GM12892 (cell line): ENCODE measurements around the gene TGM3.

Source experiments
- POLR2A ChIP-seq: IDR thresholded peaks from 2 replicates; pipeline ENCODE4 v1.6.1; 2011; ENCODE audit warnings: low read depth, low read length, control low read depth
- POLR2AphosphoS5 ChIP-seq: IDR thresholded peaks from 2 replicates; pipeline ENCODE4 v1.6.1; 2011; ENCODE audit warnings: low read depth, low read length, control low read depth

GRCh38 chr20:2303673-2304072, 7.9 kb downstream of the TGM3 start:
- TF ChIP-seq POLR2AphosphoS5 (no peak), POLR2A (no peak)
